ENCODE measurements around the gene SAMSN1.
"Not testable (repeated sequence)": the region's sequence is repeated elsewhere in the genome, so short reads cannot be mapped to it uniquely, and the experiment has no call there.

Gene SAMSN1

GRCh38 chr21:14495075-14495474 is 51.0 kb downstream of the SAMSN1 start:
- TF ChIP-seq, protein P1, sequence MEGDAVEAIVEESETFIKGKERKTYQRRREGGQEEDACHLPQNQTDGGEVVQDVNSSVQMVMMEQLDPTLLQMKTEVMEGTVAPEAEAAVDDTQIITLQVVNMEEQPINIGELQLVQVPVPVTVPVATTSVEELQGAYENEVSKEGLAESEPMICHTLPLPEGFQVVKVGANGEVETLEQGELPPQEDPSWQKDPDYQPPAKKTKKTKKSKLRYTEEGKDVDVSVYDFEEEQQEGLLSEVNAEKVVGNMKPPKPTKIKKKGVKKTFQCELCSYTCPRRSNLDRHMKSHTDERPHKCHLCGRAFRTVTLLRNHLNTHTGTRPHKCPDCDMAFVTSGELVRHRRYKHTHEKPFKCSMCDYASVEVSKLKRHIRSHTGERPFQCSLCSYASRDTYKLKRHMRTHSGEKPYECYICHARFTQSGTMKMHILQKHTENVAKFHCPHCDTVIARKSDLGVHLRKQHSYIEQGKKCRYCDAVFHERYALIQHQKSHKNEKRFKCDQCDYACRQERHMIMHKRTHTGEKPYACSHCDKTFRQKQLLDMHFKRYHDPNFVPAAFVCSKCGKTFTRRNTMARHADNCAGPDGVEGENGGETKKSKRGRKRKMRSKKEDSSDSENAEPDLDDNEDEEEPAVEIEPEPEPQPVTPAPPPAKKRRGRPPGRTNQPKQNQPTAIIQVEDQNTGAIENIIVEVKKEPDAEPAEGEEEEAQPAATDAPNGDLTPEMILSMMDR (conservative IDR thresholded peaks at IDR 0.05; ENCODE audit: low read depth, low read length), result no peak
- H3K27ac ChIP-seq, result no peak overlapping the region
- H3K27me3 ChIP-seq (ENCODE audit: insufficient read depth, low read depth), result no peaks in the 10 kb centered on the region
- H3K9ac ChIP-seq, result no peak overlapping the region
- H3K36me3 ChIP-seq (ENCODE audit: insufficient read depth), result no peaks in the 10 kb centered on the region
- H2AFZ ChIP-seq (ENCODE audit: low read depth), result no peak overlapping the region
- no peaks in the 10 kb centered on the region for H3K4me1 ChIP-seq (ENCODE audit: low read depth, poor library complexity, severe bottlenecking)
- no peak overlapping the region for H3K4me3 ChIP-seq (IDR thresholded peaks at IDR 0.05; ENCODE audit: insufficient read depth, low read depth, low read length)
- H3K79me2 ChIP-seq (ENCODE audit: insufficient read depth, low read depth), result no peaks in the 10 kb centered on the region
- H4K20me1 ChIP-seq (ENCODE audit: insufficient read depth), result no peaks in the 10 kb centered on the region
- H3K4me2 ChIP-seq, result no peak overlapping the region

DNA sequence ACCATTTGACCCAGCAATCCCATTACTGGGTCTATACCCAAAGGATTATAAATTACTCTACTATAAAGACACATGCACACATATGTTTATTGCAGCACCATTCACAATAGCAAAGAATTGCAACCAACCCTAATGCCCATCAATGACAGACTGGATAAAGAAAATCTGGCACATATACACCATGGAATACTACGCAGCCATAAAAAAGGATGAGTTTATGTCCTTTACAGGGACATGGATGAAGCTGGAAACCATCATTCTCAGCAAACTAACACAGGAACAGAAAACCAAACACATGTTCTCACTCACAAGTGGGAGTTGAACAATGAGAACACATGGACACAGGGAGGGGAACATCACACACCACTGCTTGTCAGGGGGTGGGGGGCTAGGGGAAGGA is 51.9 kb downstream of the SAMSN1 start:
- H3K4me3 ChIP-seq (IDR thresholded peaks at IDR 0.05; ENCODE audit: insufficient read depth, low read depth, low read length); H4K20me1 ChIP-seq (ENCODE audit: insufficient read depth); H3K27ac ChIP-seq; H3K4me2 ChIP-seq; H3K79me2 ChIP-seq (ENCODE audit: insufficient read depth, low read depth); H3K4me1 ChIP-seq (ENCODE audit: low read depth, poor library complexity, severe bottlenecking); H3K9ac ChIP-seq; H3K36me3 ChIP-seq (ENCODE audit: insufficient read depth); H3K27me3 ChIP-seq (ENCODE audit: insufficient read depth, low read depth); H2AFZ ChIP-seq (ENCODE audit: low read depth): not testable (repeated sequence)

- Histone ChIP-seq H3K9ac (no peak overlapping the region), H3K27me3 (ENCODE audit: insufficient read depth, low read depth) (no peaks in the 10 kb centered on the region), H3K4me1 (ENCODE audit: low read depth, poor library complexity, severe bottlenecking) (no peaks in the 10 kb centered on the region), H3K4me2 (no peak overlapping the region), H2AFZ (ENCODE audit: low read depth) (no peak overlapping the region), H4K20me1 (ENCODE audit: insufficient read depth) (no peaks in the 10 kb centered on the region), H3K36me3 (ENCODE audit: insufficient read depth) (no peaks in the 10 kb centered on the region), H3K79me2 (ENCODE audit: insufficient read depth, low read depth) (no peaks in the 10 kb centered on the region), H3K4me3 (IDR thresholded peaks at IDR 0.05; ENCODE audit: insufficient read depth, low read depth, low read length) (no peak overlapping the region), H3K27ac (no peak overlapping the region)
- TF ChIP-seq, protein P1 (conservative IDR thresholded peaks at IDR 0.05; ENCODE audit: low read depth, low read length), result no peak
Observed at GRCh38 chr21:14493731-14494130, 52.4 kb downstream of the SAMSN1 start.

DNA sequence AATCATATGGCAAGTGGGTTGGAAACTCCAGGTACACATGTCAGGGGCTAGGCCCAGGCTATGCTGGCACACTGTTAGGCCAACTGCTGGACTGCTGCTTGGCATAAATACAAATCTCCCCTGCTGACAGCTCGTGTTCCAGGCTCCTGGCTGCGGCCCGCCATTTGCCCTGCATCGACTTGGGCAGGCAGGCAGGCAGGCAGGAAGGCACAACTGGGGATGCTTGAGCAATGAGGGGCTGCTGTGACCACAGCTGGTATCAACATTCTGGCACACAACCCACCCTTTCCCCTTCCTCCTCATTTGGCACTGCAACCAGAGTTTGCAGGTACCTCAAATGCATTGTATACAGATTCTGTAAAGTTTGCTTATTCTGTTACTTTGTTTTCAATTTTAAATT is 53.2 kb downstream of the SAMSN1 start:
- Histone ChIP-seq H3K4me2 (no peak overlapping the region), H3K79me2 (ENCODE audit: insufficient read depth, low read depth) (no peaks in the 10 kb centered on the region), H3K27ac (no peak overlapping the region), H3K4me3 (IDR thresholded peaks at IDR 0.05; ENCODE audit: insufficient read depth, low read depth, low read length) (no peak overlapping the region), H4K20me1 (ENCODE audit: insufficient read depth) (no peaks in the 10 kb centered on the region), H3K27me3 (ENCODE audit: insufficient read depth, low read depth) (no peaks in the 10 kb centered on the region), H3K36me3 (ENCODE audit: insufficient read depth) (no peaks in the 10 kb centered on the region), H3K4me1 (ENCODE audit: low read depth, poor library complexity, severe bottlenecking) (no peaks in the 10 kb centered on the region), H3K9ac (no peak overlapping the region), H2AFZ (ENCODE audit: low read depth) (no peak overlapping the region)
- TF ChIP-seq, protein P1 (conservative IDR thresholded peaks at IDR 0.05; ENCODE audit: low read depth, low read length), result no peak

- Histone ChIP-seq H3K27me3 (ENCODE audit: insufficient read depth, low read depth) (no peaks in the 10 kb centered on the region), H2AFZ (ENCODE audit: low read depth) (no peak overlapping the region), H3K36me3 (ENCODE audit: insufficient read depth) (no peaks in the 10 kb centered on the region), H3K4me1 (ENCODE audit: low read depth, poor library complexity, severe bottlenecking) (no peaks in the 10 kb centered on the region), H4K20me1 (ENCODE audit: insufficient read depth) (no peaks in the 10 kb centered on the region), H3K27ac (no peak overlapping the region), H3K79me2 (ENCODE audit: insufficient read depth, low read depth) (no peaks in the 10 kb centered on the region), H3K4me3 (IDR thresholded peaks at IDR 0.05; ENCODE audit: insufficient read depth, low read depth, low read length) (no peak overlapping the region), H3K4me2 (no peak overlapping the region), H3K9ac (no peak overlapping the region)
- TF ChIP-seq, protein P1 (conservative IDR thresholded peaks at IDR 0.05; ENCODE audit: low read depth, low read length), result no peak
Observed at GRCh38 chr21:14491269-14491681, 54.8 kb downstream of the SAMSN1 start.

Measured in KMS-11 (cell line).